ENCODE results near the gene PAXIP1.

The PAXIP1 gene

GRCh38 chr7:154997840-154998370 lies 5.0 kb downstream of the PAXIP1 start:
- Histone ChIP-seq H3K36me3 (ENCODE audit: low read length) (peaks cover 34% of the 10 kb centered on the region), H3K27me3 (ENCODE audit: low read length) (no peaks in the 10 kb centered on the region), H2AFZ (ENCODE audit: low read depth, low read length, severe bottlenecking) (no peak overlapping the region), H3F3A (ENCODE audit: insufficient read depth) (no peaks in the 10 kb centered on the region), H3K4me2 (ENCODE audit: low read depth, low read length, poor library complexity, severe bottlenecking) (no peak overlapping the region), H3K9me3 (ENCODE audit: insufficient read depth, low read length) (no peaks in the 10 kb centered on the region), H3K27ac (ENCODE audit: low read depth, low read length) (no peak overlapping the region), H3K4me3 (ENCODE audit: insufficient read depth, low read length, poor library complexity, severe bottlenecking) (no peak overlapping the region), H3K79me2 (ENCODE audit: insufficient read depth, low read length) (peaks cover 63% of the 10 kb centered on the region), H3K9ac (ENCODE audit: low read length) (no peak overlapping the region), H3K9me2 (replicated peaks; ENCODE audit: insufficient read depth, low read length) (no peaks in the 10 kb centered on the region), H4K20me1 (ENCODE audit: low read depth, low read length) (peaks cover 12% of the 10 kb centered on the region; the same call in 1 of the 2 replicates)
- TF ChIP-seq EZH2phosphoT487 (conservative IDR thresholded peaks at IDR 0.05; ENCODE audit: low read length) = no peak
- no peak for TF ChIP-seq CTCF (IDR thresholded peaks at IDR 0.05; ENCODE audit: insufficient read depth, low read length, poor library complexity, severe bottlenecking)

GRCh38 chr7:154996756-154997155 lies 6.2 kb downstream of the PAXIP1 start:
- Histone ChIP-seq H3K27me3 (ENCODE audit: low read length) (no peaks in the 10 kb centered on the region), H3K4me2 (ENCODE audit: low read depth, low read length, poor library complexity, severe bottlenecking) (no peak overlapping the region), H2AFZ (ENCODE audit: low read depth, low read length, severe bottlenecking) (no peak overlapping the region), H3K36me3 (ENCODE audit: low read length) (peaks cover 39% of the 10 kb centered on the region), H3K27ac (ENCODE audit: low read depth, low read length) (no peak overlapping the region), H4K20me1 (ENCODE audit: low read depth, low read length) (peaks cover 12% of the 10 kb centered on the region; the same call in 1 of the 2 replicates), H3K9me2 (replicated peaks; ENCODE audit: insufficient read depth, low read length) (no peaks in the 10 kb centered on the region), H3F3A (ENCODE audit: insufficient read depth) (no peaks in the 10 kb centered on the region), H3K4me3 (ENCODE audit: insufficient read depth, low read length, poor library complexity, severe bottlenecking) (no peak overlapping the region), H3K9ac (ENCODE audit: low read length) (no peak overlapping the region), H3K9me3 (ENCODE audit: insufficient read depth, low read length) (no peaks in the 10 kb centered on the region), H3K79me2 (ENCODE audit: insufficient read depth, low read length) (peaks cover 57% of the 10 kb centered on the region)
- no peak for TF ChIP-seq CTCF (IDR thresholded peaks at IDR 0.05; ENCODE audit: insufficient read depth, low read length, poor library complexity, severe bottlenecking)
- no peak for TF ChIP-seq EZH2phosphoT487 (conservative IDR thresholded peaks at IDR 0.05; ENCODE audit: low read length)

GRCh38 chr7:154996101-154996500 lies 6.8 kb downstream of the PAXIP1 start:
- Histone ChIP-seq H3K27me3 (ENCODE audit: low read length) (no peaks in the 10 kb centered on the region), H3K9me2 (replicated peaks; ENCODE audit: insufficient read depth, low read length) (no peaks in the 10 kb centered on the region), H3K9ac (ENCODE audit: low read length) (no peak overlapping the region), H3F3A (ENCODE audit: insufficient read depth) (no peaks in the 10 kb centered on the region), H2AFZ (ENCODE audit: low read depth, low read length, severe bottlenecking) (no peak overlapping the region), H3K79me2 (ENCODE audit: insufficient read depth, low read length) (peaks cover 56% of the 10 kb centered on the region), H3K9me3 (ENCODE audit: insufficient read depth, low read length) (no peaks in the 10 kb centered on the region), H4K20me1 (ENCODE audit: low read depth, low read length) (peaks cover 11% of the 10 kb centered on the region; the same call in 1 of the 2 replicates), H3K4me2 (ENCODE audit: low read depth, low read length, poor library complexity, severe bottlenecking) (no peak overlapping the region), H3K27ac (ENCODE audit: low read depth, low read length) (no peak overlapping the region), H3K36me3 (ENCODE audit: low read length) (peaks cover 45% of the 10 kb centered on the region), H3K4me3 (ENCODE audit: insufficient read depth, low read length, poor library complexity, severe bottlenecking) (no peak overlapping the region)
- TF ChIP-seq CTCF (IDR thresholded peaks at IDR 0.05; ENCODE audit: insufficient read depth, low read length, poor library complexity, severe bottlenecking) (no peak), EZH2phosphoT487 (conservative IDR thresholded peaks at IDR 0.05; ENCODE audit: low read length) (no peak)

All from SU-DHL-6 (cell line).